Measurements from ENCODE around the gene B4GALT1. TPM values are rescaled to one million over a fixed set of nuclear protein-coding genes. Genes with fewer than 3 reads are reported as not detected.

Gene B4GALT1
- total and polyA plus RNA-seq, 2 experiments from 2014 or later = 63.9 to 78.3 TPM

DNA sequence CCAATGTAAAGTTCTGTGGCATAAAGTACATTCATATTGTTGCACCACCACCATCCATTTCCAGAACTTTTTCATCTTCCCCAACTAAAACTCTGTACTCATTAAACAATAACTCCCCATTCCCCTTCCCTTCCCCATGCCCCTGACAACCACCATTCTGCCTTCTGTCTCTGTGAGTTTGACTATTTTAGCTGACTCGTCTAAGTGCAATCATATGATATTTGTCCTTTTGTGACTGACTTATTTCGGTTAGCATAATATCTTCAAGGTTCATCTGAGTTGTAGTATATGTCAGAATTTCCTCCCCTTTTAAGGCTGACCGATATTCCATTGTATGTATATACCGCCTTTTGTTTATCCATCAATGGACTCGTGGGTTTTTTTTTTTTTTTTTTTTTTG, 61.6 kb downstream of the B4GALT1 start:
- no peak overlapping the region for H3K27ac ChIP-seq
- no peaks in the 10 kb centered on the region for H3K9me3 ChIP-seq (ENCODE audit: low read depth)
- no peaks in the 10 kb centered on the region for H3K79me2 ChIP-seq
- H3K4me3 ChIP-seq = no peak overlapping the region
- DNase-seq (ENCODE audit: low spot score) = no peak
- H4K20me1 ChIP-seq (ENCODE audit: insufficient read depth, poor library complexity, severe bottlenecking) = no peaks in the 10 kb centered on the region
- peaks cover 10% of the 10 kb centered on the region for H3K4me1 ChIP-seq (ENCODE audit: insufficient read depth)
- H3K4me2 ChIP-seq = no peak overlapping the region
- TF ChIP-seq, protein P1, sequence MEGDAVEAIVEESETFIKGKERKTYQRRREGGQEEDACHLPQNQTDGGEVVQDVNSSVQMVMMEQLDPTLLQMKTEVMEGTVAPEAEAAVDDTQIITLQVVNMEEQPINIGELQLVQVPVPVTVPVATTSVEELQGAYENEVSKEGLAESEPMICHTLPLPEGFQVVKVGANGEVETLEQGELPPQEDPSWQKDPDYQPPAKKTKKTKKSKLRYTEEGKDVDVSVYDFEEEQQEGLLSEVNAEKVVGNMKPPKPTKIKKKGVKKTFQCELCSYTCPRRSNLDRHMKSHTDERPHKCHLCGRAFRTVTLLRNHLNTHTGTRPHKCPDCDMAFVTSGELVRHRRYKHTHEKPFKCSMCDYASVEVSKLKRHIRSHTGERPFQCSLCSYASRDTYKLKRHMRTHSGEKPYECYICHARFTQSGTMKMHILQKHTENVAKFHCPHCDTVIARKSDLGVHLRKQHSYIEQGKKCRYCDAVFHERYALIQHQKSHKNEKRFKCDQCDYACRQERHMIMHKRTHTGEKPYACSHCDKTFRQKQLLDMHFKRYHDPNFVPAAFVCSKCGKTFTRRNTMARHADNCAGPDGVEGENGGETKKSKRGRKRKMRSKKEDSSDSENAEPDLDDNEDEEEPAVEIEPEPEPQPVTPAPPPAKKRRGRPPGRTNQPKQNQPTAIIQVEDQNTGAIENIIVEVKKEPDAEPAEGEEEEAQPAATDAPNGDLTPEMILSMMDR (IDR thresholded peaks at IDR 0.05; ENCODE audit: poor library complexity) = no peak
- TF ChIP-seq EZH2phosphoT487 (IDR thresholded peaks at IDR 0.05; ENCODE audit: low read depth, severe bottlenecking, unreplicated experiment) = no peak
- no peak for TF ChIP-seq EZH2 (IDR thresholded peaks at IDR 0.05; ENCODE audit: borderline replicate concordance)
- 91% methylated on average over 5 of the region's 5 CpGs for WGBS (ENCODE audit: low lambda C conversion rate, missing lambda C conversion rate)
- no peaks in the 10 kb centered on the region for H3K9me2 ChIP-seq (replicated peaks; ENCODE audit: insufficient read depth)
- no peak overlapping the region for H2AFZ ChIP-seq
- H3K27me3 ChIP-seq = no peaks in the 10 kb centered on the region
- H3K36me3 ChIP-seq (replicated peaks; ENCODE audit: insufficient read depth, low read depth) = no peaks in the 10 kb centered on the region

DNA sequence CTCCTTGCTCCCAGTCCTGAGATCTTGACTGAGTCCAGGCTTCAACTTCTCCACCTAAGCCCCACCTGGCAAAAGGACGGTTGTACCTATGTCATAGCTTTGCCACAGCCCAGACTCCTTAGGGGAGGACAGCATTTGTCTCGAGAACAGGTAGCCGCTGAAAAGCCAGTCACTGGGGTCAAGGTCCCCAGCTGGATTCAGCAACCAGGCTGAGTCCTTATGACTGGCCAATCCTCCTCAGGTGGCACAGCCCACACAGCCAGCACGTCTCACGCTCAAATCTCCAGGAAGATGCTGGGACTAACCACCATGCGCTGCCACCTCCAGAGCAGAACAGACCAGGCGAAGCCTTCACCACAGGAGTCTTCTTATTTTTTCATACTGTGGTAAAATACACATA, 62.7 kb downstream of the B4GALT1 start:
- H3K79me2 ChIP-seq = no peaks in the 10 kb centered on the region

DNA sequence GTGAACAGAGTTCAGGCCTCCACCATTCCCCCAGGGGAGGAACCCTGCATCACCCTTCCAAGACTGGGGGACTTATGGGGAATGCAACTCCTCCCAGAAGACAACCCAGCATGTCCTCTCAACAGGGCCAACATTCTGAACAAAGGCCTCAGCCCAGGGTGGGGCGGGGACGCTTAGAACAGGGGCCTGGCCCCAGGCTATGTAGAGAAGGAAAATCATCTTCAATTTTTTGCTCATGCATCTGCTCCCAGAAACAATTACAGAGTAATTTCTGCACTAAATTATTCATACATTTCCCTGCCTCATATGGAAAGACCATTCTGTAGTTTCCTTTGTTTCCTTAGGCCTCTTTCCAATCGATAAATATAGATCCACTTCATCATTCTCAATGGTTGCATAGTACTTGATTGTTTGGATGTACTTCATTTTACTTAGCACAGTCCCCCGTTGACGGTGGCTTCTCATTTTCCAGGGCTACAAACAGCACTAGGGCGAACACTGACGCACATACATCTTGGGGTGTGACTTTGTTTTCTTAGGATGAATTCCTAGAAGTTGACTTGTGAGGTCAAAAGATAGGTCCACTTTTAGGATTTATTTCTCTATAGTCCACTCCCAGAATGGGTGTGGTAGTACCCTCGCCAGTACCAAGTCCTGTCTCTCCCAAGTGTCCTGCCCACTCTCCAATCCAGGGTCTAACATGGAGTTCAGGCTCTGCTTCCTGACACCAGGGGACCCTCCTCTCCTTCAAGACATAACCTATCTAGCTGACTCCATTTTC, 63.4 kb downstream of the B4GALT1 start:
- Histone ChIP-seq H3K27ac (no peak overlapping the region), H3K27me3 (no peaks in the 10 kb centered on the region), H3K4me2 (no peak overlapping the region), H3K4me1 (ENCODE audit: insufficient read depth) (peaks cover 10% of the 10 kb centered on the region), H4K20me1 (ENCODE audit: insufficient read depth, poor library complexity, severe bottlenecking) (no peaks in the 10 kb centered on the region), H3K9me3 (ENCODE audit: low read depth) (no peaks in the 10 kb centered on the region), H2AFZ (no peak overlapping the region), H3K9me2 (replicated peaks; ENCODE audit: insufficient read depth) (no peaks in the 10 kb centered on the region), H3K36me3 (replicated peaks; ENCODE audit: insufficient read depth, low read depth) (no peaks in the 10 kb centered on the region), H3K79me2 (no peaks in the 10 kb centered on the region), H3K4me3 (no peak overlapping the region)
- DNase-seq (ENCODE audit: low spot score) = peak; percentile 0
- WGBS (ENCODE audit: low lambda C conversion rate, missing lambda C conversion rate) = 92% methylated on average over 8 of the region's 8 CpGs
- TF ChIP-seq EZH2 (IDR thresholded peaks at IDR 0.05; ENCODE audit: borderline replicate concordance) (no peak), EZH2phosphoT487 (IDR thresholded peaks at IDR 0.05; ENCODE audit: low read depth, severe bottlenecking, unreplicated experiment) (no peak)
- TF ChIP-seq, protein P1 (IDR thresholded peaks at IDR 0.05; ENCODE audit: poor library complexity) = no peak

More for the DNA sequence above, 62.7 kb downstream of the B4GALT1 start:
- no peak overlapping the region for H2AFZ ChIP-seq
- no peaks in the 10 kb centered on the region for H3K9me2 ChIP-seq (replicated peaks; ENCODE audit: insufficient read depth)
- peaks cover 10% of the 10 kb centered on the region for H3K4me1 ChIP-seq (ENCODE audit: insufficient read depth)
- 91% methylated on average over 7 of the region's 7 CpGs for WGBS (ENCODE audit: low lambda C conversion rate, missing lambda C conversion rate)
- H3K4me3 ChIP-seq = no peak overlapping the region
- no peak overlapping the region for H3K4me2 ChIP-seq
- H3K9me3 ChIP-seq (ENCODE audit: low read depth) = no peaks in the 10 kb centered on the region
- no peak overlapping the region for H3K27ac ChIP-seq
- H4K20me1 ChIP-seq (ENCODE audit: insufficient read depth, poor library complexity, severe bottlenecking) = no peaks in the 10 kb centered on the region
- no peak for TF ChIP-seq EZH2 (IDR thresholded peaks at IDR 0.05; ENCODE audit: borderline replicate concordance)
- TF ChIP-seq EZH2phosphoT487 (IDR thresholded peaks at IDR 0.05; ENCODE audit: low read depth, severe bottlenecking, unreplicated experiment) = no peak
- TF ChIP-seq, protein P1 (IDR thresholded peaks at IDR 0.05; ENCODE audit: poor library complexity) = no peak
- peak; percentile 3 for DNase-seq (ENCODE audit: low spot score)
- H3K27me3 ChIP-seq = no peaks in the 10 kb centered on the region
- no peaks in the 10 kb centered on the region for H3K36me3 ChIP-seq (replicated peaks; ENCODE audit: insufficient read depth, low read depth)

All from hepatocyte (in vitro differentiated cells).